CD4-positive, alpha-beta T cell treated with Interferon alpha-2 for 1 hour (primary cell): Measurements from ENCODE around the gene PKNOX1.
A peak's percentile ranks its signal among the peaks of the same experiment; 100 is the strongest.
"Not testable (repeated sequence)": the region's sequence is repeated elsewhere in the genome, so short reads cannot be mapped to it uniquely, and the experiment has no call there.

Experiments used
- DNase-seq, 2 donors: peaks; one replicate each; pipeline ENCODE4 v3.0.0-alpha.2; 2020 to 2022

The PKNOX1 gene

DNA sequence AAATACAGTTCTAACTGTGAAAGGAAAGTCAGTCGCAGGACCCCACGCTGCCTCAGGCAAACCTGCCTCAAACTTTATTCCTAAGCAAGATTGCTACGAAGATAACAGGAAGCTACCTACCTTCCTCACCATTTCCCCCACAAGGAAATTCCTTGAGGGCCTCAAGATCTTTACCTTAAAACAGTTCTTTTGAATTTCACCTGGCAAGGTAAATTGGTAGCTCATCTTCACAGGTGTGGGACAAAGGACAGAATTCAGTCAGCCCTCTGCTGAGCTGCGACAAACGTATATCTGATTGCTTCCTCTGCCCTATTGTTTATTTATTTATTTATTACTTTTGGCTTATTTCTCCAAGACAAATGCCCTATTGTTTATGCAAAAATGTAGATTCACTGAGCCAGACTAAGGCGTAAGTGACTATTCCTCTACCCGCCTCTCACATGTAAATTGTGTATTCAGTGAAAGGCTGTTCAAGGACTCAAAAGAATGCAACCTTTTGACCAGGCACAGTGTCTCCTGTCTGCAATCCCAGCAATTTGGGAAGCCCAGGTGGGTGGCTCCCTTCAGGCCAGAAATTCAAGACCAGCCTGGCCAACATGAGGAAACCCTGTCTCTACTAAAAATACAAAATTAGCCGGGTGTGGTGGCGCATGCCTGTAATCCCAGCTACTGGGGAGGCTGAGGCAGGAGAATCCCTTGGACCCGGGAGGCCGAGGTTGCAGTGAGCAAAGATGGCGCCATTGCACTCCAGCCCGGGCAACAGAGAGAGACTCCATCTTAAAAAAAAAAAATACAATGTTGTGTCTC lies 17.3 kb upstream of the PKNOX1 start:
- no peak for DNase-seq

DNA sequence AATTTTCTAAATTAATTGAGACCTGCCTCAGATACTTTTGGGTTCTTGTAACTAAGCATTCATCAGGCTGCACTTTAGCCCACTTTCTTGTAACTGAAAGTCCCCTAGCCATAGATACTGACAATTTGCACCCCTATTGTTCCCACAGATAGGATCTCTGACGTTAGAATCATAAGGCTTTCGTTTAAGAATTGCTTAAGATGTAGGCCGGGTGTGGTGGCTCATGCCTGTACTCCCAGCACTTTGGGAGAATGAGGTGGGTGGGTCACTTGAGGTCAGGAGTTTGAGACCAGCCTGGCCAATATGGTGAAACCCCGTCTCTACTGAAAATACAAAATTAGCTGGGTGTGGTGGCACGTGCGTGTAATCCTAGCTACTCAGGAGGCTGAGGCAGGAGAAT lies 16.2 kb upstream of the PKNOX1 start:
- not testable (repeated sequence) for DNase-seq

DNA sequence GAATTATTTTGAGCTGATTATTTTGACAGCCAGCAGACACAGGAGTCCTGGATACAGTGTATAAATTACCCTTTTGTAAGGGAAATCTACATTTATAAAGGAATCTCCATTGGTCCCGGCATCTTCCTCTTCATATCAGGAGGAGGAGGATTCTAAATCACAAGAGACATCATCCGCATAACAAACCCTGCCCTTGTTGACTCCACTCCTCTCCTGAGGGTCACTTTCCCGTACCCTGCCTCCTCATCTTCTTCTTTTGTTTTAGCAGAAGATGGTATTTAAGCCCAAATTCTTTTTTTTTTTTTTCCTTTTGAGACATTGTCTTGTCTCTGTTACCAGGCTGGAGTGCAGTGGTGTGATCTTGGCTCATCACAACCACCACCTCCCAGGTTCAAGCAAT lies 14.6 kb upstream of the PKNOX1 start:
- DNase-seq, result no peak

DNA sequence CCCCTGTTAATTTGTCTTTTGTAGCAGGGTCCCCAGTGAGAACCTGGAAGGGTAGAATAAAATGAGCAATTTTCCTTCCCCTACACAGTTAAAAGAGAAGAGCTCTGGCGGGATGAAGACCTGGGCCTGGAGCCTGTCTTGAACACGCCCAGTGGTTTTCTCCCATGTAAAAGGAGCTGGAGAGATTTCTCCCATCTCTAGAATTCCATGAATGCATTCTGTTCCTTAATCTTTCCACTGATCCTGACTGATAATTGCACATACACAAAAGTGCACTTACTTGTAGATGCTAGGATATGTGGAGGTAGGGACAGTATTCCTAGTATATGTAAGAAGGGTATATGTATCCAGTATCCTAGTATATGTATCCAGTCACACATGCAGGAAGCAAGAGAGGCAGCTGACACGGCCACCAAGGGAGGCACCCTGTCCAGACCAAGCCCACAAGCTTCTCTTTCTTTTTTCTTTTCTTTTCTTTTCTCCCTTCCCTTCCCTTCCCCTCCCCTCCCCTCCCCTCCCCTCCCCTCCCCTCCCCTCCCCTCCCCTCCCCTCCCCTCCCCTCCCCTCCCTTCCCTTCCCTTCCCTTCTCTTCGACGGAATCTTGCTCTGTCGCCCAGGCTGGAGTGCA lies 11.9 kb upstream of the PKNOX1 start:
- DNase-seq, result no peak

DNA sequence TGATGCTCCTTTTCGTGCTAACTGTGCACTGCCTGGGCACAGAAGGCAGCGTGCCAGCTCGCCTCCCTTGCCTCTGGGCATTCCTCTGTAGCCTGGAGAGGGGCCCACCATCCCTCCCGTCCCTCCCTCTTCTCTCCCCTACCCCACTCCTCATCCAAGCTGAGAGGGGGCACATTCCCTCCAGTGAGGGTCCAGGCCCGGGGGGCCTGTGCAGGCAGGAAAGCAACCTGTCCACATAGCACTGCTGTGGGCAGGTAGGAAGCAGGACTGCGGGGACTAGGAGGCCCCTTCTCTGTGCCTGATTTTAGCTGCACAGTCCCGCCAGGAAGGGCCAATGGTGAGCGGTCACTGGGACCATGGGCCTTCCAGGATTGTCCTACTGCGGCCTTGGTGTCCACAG lies 10.3 kb upstream of the PKNOX1 start:
- DNase-seq, result no peak

DNA sequence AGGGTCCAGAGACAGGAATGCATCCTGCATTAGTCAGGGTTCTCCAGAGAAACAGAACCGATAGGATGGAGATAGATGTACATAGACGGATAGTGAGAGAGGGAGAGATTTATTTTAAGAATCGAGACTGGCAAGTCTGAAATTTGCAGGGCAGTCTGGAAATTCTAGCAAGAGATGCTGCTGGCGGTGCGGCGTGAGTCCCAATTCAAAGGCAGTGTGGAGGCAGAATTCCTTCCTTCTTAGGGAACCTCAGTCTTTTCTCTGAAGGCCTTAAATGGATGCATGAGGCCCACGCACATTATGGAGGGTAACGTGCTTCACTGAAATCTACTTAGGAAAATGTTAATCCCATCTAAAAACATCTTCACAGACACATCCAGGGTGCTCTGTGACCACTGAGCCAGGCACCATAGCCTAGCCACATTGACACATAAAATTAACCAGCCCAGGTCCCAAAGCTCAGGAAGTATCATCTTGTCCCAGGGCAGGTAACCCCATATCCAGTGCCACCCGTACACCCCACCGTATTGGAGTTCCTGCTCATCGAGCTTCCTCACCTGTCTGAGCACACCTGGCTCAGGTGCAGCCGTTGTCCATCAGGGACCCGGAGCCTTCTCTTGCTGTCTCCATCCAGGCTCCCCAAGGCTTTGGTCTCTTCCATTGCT lies 9.7 kb upstream of the PKNOX1 start:
- no peak for DNase-seq

DNA sequence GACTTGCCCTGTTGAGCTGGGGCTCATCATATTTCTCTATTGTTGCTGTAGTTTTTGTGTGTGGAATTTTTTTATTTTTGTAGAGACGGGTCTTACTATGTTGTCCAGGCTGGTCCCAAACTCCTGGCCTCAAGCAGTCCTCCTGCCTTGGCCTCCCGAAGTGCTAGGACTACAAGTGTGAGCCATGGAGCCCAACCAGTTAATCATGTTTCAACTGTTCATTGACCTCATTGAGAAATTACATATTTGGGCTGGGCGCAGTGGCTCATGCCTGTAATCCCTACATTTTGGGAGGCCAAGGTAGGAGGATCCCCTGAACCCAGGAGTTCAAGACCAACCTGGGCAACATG lies 9.2 kb upstream of the PKNOX1 start:
- DNase-seq, result no peak

DNA sequence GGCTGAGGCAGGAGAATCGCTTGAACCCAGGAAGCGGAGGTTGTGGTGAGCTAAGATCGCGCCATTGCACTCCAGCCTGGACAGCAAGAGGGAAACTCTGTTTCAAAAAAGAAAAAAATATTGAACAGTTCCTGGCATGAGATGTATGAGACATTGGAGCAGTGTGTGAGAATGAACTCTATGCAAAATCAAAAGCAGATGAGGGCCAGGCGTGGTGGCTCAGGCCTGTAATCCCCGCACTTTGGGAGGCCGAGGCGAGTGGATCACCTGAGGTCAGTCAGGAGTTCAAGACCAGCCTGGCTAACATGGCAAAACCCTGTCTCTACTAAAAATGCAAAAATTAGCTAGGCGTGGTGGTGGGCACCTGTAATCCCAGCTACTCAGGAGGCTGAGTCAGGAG lies 6.7 kb upstream of the PKNOX1 start:
- DNase-seq, result not testable (repeated sequence)

DNA sequence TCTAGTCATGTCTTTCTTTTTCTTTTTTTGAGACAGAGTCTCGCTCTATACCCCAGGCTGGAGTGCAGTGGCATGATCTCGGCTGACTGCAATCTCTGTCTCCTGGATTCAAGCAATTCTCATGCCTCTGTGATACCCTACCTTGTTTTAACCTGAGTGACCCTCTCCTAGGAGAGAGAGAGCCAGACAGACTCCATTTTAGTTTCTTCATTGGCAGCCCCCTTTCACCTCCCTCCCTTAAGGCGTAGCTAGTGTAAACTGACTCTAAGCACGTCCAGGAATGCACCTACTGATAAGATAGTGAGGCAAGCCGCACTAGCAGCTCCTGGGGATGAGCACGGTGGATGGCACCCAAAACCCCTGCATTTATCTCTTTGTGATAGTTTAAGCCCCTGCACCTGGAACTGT lies 5.2 kb upstream of the PKNOX1 start:
- no peak for DNase-seq

DNA sequence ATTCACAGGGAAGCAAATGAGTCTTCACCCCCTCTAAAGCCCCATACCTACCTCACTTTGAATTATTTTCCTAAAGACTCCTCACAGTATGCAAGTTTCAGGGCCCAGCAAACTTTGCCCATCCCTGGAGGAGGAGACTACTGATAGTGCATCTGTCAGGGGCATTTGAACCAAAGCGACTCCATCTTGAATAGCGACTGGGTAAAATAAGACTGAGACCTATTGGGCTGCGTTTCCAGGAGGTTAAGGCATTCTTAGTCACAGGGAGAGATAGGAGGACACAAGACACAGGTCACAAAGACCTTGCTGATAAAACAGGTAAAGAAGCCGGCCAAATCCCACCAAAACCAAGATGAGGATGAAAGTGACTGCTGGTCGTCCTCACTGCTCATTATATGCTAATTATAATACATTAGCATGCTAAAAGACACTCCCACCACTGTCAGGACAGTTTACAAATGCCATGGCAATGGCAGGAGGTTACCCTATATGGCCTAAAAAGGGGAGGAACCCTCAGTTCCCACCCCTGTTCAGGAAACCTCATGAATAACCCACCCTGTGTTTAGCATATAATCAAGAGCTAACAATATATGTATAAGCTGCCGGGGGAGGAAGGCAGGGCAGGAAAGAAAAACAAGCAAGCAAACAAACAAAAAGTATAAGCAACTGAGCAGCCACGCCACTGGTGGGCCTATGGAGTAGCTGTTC lies 3.3 kb upstream of the PKNOX1 start:
- no peak for DNase-seq

DNA sequence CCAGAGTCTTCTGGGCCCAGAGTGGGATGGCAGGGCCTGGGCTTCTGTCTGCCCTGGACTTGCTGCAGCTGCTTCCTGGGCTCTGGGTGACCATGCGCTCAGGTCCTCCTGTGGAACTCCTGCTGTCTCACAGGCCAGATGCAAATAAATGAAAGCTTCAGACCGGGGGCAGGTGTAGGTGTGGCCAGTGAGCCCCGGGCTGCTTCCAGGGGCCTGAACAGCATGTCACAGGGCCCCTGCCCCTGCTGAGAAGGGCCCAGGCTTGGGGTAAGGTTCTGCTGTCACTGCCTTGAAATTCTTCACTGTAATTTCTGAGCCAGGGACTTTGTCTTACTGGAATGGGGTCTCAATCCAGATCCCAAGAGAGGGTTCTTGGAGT lies 2.5 kb upstream of the PKNOX1 start:
- no peak for DNase-seq

DNA sequence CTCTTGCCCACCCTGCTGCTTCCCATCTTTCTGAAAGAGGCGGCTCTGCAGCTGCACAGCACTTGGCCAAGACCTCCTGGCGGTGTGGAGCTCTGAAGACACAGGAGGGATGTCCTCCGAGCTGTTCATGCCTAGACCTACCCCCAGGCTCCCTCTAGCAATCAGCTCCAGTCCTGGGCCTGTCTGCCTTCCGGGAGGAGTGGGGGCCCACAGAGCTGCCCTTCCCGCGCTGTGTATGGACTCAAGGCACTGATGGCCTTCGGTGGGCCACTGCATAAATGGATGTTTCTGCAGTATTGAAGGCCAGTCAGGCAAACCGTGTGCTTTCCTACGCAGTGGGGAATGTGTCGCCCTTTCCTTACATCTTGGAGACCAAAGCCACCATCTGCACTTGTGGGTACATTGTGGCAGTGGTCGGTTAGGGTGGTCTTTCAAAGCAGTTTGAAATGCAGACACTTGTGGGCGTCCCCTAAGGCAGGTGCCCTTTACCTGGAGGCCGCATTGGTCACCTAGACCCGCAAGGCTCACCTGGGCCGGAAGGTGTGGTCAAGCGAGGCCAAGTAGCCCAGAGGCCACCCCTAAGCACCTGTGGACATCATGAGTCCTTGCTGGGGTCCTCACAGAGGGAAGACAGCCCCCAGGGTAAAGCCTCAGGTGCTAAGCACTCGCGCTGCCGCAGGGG lies 912 bp upstream of the PKNOX1 start:
- DNase-seq, result no peak

DNA sequence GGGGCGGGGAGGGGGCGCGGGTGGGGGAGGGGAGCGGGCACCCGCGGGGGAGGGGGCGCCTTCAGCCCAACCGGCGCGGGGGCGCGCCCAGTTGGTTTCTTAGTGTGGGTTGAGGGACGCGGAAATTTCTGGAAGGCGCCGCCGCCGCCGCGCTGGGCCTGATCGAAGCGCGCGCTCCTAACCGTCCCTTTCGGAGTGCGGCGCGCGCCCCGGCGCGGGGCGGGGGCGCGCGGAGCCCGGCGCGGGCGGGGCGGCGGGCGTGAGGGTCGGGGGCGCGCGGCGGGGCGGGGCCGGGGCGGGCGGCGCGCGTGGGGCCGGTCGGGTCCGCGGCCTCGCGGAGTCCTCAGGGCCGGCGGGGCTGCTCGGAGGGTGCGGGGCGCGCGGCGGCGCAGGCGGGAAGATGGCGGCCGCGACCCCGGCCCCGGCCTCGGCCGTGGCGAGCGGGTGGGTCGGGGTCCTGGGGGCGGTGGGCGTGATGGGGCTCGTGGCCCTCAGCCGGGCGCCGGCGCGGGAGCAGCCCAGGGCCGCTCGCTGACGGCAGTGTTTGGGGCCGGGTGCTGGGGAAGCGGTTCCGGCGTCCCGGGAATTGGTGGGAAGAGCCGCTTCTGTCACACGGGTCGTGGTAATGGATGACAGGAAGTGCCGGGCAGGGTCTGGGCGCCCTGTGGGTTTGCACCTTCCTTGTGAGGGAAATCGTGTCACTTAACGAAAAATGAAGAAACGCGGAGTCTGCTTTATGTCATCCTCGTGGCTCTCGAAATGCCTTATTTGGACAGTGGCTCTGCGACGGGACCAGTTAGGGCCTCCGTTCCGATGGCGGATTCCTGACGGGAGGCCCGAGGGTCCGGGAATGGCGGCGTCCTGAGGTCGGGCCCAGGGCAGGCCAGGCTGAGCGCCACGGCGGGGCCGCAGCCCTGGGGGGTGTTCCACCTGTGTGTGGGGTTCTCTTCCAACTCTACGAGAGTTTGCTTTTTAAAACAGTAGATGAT lies 764 bp downstream of the PKNOX1 start:
- peak; percentile 63 to 72 for DNase-seq

DNA sequence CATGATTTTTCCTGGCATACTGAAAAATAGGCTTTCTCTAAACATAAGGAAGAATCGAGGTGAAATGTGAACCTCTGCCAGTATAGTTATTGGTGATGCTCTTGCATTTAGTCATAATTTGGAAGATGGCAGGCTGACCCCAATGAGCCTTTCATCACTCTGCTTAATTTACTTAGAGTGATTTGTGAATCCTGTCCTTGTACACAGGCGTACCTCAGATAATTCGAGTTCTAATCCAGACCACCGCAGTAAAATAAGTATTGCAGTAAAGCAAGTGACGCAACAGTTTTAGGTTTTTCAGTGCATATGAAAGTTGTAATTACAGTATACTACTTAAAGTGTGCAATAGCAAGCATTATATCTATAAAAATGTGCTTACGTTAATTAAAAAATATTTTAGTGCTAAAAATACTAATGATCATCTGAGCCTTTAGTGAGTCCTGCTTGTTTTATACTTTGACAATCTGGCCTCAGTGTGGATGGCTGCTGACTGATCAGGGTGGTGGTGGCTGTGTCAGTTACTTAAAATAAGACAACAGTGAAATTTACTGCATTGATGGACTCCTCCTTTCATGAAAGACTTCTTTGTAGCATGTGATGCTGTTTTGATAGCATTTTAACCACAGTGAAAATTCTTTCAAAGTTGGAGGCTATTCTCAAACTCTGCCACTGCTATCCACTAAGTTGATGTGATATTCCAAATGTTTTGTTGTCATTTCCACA lies 1.7 kb downstream of the PKNOX1 start:
- no peak for DNase-seq

DNA sequence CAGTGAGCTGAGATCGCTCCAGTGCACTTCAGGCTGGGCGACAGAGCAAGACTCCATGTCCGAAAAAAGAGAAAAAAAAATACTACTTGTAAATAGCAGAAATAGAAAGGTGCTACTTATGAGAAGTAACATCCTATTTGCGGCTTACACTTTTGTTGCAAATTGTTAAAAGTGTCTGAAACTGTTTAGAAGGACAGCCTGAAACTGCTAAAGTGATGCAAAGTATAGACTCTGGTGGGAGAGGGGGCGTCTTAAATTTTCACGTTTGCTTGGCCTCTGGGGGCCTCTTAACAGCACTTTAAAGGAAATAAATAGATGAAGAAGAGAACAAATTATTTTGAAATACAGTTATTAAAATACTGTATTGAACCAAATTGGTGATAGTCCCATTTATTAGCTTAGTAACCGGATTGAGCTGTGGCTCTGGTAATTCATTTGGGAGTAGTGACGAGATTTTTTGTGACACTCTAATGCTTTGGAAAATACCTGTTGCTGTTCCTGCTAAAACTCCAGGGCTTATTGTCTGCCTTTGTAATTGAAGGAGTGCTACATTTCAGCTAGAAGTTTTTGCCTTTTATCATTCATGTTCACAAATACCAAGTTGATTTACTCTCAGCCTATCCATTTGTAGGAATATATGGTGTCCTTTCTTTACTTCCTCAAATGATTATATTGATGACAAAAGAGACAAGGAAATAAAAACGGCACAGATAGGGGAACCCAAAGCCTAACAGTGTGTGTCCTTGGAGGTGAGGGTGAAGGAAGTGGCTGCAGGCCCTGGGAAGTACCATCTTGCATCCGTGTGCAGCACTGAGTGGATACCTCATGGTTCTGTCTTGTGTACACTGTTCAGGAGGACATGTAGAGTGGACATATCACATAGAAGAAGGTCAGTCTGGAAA lies 6.2 kb downstream of the PKNOX1 start:
- no peak for DNase-seq

DNA sequence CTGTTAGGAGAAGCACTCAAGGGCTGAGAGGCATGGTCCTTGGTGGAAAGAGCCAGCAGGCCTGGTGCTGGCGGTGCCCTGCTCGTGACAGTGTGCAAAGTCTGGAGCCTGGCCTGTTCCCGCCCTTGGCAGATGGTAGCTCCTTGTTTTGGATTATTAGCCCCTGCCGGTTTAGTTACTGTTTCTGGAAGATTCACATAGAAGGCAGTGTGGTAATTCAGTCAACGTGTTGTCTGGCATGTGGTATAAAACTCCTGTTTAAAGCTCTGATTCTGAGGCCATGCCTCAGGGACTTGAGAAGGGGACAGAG lies 6.8 kb downstream of the PKNOX1 start:
- no peak for DNase-seq

DNA sequence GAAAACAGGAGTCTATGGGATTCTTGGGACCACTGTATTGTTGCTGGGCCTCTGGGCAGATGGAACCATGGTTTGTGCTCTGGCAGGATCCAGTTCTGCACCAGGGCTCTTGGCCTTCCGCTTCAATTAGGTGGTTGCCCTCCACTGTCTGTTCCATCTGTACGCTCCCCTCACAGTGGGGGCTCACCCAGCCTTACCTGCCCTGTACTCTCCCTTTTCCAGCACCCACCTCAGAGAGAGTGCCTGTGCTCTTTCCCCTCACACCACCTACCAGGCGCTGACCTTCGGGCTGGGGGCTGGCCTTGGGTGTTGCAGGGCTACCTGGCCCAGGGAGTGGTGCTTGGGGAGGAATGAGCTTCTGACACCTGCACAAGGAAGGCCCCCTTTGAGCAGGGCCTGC lies 7.5 kb downstream of the PKNOX1 start:
- DNase-seq, result no peak

DNA sequence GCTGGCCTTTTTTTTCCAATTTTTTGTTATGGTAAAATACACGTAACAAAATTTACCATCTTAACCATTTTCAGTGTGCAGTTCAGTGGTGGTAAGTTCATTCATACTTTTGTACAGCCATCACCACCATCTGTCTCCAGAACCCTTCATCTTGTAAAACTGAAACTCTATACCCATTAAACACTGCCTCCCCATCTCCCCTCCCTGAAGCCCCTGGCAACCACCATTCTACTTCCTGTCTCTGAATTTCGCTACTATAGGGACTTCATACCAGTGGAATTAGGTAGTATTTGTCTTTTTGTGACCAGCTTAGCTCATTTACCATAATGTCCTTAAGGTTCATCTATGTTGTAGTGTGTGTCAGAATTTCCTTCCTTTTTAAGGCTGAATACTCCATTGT lies 8.7 kb downstream of the PKNOX1 start:
- DNase-seq, result no peak

DNA sequence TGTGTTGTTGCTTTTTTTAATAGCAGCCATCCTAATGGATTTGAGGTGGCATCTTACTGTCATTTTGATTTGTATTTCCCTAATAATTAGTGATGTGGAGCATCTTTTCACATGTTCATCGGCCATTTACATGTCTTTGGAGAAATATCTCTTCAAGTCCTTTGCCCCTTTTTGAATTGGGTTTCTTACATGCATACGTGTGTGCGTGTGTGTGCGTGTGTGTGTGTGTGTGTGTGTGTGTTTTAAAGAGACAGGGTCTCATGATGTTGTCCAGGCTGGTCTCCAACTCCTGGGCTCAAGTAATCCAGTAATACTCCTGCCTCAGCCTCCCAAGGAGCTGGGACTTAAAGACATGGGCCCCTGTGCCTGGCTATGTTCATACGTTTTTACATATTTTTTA lies 9.5 kb downstream of the PKNOX1 start:
- DNase-seq, result no peak

DNA sequence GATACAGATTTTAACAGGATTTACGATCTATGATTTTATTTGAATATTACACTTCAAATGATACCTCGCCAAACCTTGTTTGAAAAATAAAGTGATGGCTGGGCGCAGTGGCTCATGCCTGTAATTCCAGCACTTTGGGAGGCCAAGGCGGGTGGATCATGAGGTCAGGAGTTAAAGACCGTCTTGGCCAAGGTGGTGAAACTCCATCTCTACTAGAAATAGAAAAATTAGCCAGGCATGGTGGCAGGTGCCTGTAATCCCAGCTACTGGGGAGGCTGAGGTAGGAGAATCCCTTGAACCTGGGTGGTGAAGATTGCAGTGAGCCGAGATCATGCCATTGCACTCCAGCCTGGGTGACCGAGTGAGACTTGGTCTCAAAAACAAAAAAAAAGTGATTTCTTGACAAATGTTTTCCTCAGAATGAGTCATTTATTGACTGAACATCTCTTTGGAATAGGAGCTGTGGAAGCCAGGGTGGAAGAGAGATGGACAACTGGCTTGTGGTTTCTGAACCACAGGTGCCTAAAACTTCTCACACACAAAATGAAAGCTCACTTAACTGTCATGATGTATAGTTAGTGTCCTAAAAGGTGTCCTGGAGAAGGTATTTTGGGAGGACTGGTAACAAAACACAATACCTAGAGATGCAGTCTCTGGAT lies 11.9 kb downstream of the PKNOX1 start:
- no peak for DNase-seq
